Measurements from ENCODE around the gene CSTB.

Gene CSTB

GRCh38 chr21:43748622-43749021 lies 27.5 kb downstream of the CSTB start:
- FAIRE-seq: no peak

DNA sequence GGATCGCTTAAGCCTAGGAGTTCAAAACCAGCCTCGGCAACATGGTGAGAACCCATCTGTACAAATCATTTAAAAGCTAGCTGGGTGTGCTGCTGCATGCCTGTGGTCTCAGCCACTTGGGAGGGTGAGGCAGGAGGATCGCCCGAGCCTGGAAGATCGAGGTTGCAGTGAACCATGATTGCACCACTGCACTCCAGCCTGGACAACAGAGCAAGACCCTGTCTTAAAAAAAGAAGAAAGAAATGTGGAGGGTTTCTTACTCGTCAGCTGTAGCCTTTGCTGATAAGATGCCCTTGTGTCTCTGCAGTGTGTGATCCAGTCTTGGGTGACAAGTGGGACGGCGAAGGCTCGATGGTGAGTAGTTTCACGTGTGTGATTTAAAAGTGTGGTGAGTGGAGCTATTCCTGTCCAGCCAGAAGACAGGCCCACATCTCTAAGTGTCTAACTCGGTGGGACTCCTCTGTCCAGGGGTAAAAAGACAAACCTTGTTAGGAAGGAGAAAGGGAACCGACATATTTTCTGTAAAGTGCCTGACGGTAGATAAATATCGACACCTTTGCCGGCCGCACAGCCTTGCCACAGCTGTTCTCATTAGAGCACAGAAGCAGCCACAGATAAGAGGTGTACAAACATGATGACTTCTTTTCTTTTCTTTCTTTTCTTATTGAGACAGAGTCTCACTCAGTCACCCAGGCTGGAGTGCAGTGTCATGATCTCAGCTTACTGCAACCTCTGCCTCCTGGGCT lies 30.2 kb downstream of the CSTB start:
- FAIRE-seq: no peak

- no peak for FAIRE-seq
Measured at GRCh38 chr21:43744725-43745124, 31.4 kb downstream of the CSTB start.

- FAIRE-seq: no peak
Measured at GRCh38 chr21:43743947-43744346, 32.2 kb downstream of the CSTB start.

GRCh38 chr21:43741423-43742096 lies 34.5 kb downstream of the CSTB start:
- FAIRE-seq: no peak

DNA sequence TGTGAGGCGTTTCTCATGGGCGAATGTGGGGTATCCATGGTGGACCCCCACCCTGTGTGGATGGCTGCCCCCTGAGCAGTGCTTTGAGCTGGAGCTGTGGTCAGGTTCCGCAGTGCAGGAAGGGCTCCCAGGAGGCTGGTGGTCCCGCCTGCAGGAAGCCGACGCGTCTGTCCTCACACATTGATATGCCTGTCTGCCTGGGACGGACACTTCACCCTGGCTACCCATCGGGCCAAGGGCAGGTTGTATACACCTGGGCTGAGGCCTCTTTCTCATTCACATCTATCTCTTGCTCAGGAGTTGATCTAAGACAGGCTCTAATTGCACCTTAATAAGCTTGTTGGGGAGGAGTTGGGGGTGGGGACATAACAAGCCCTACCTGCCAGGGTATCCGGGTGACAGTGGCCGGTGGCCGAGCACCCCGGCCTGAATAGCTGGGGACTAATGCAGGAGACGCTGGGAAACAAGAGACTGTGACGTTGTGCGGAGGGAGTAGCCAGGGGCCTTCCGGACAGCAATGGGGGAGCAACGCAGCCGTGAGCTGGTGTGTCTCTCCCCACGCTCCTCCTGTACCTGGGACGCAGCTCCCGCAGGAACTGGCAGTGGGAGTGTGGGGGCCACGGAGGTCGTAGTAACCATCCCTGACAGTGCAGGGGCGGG lies 35.5 kb downstream of the CSTB start:
- no peak for FAIRE-seq

DNA sequence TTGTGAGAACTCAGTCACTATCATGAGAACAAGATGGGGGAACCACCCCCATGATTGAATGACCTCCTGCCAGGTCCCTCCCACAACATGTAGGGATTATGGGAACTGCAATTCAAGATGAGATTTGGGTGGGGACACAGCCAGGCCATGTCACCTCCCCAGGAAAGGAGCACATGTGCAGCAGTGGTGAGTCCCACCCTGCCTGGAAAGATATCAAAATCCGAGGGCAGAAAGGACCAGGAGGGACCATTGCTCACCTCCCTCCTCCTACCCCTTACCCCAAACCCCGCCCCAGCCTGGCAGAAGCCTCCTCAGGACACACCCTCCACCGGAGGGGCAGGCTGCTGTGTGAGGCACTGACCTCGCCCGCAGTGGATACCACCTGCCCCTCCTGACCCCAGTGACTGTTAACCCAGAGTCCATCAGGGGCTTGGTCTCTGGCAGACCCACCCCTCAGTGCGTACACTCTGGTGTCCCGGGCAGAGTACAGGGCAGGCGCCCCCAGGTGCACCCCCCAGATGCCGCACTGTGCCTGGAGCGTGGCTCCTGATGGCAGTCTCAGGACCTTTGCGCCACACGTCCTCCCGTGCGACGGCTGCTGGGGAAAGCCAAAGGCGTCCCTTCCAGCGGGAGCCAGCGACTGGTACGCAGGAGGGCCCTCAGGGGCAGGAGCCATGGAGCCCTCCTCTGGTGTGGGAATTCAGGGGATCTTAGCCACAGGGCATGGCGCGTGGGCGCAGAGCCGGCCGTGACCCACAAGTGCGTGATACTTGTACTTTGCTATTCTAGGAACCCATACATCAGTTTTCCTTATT lies 36.3 kb downstream of the CSTB start:
- FAIRE-seq: no peak

DNA sequence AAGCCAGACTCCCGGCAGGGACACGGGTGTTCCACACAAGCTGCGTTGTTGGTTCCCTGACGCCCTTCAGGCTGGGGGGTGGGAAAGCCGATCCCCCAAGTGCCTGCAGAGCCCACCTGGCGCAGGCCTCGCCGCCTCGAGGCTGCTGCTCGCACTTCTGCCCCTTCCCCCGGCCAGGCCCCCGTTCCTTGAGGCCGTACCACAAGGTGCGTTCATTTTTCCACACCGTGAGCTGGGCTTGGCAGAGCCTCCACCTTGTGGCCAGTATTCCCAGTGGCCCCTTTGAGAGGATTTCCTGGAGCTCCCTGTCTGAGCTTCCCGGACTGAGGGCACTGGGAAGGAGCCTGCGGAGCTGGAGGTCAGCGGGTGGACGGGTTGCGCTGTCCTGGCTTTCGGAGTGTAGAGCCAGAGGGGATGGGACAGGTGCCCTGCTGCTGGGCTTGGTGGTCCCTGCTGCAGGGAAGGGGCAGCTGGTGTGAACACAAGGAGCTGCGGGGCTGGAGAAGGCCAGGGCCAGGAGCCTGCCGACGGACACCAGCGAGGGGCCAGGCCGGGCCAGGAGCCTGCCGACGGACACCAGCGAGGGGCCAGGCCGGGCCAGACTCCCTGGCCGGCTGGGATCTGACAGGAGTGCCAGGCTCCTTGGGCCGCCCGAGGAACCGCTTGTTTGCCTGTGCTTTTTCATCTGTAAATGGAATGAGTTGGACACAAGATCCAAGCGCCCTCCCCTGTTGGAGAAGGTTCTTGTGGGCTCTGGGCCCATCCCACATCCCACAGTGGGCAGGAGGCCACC lies 38.8 kb downstream of the CSTB start:
- FAIRE-seq: no peak

GRCh38 chr21:43736224-43736883 lies 39.8 kb downstream of the CSTB start:
- no peak for FAIRE-seq

DNA sequence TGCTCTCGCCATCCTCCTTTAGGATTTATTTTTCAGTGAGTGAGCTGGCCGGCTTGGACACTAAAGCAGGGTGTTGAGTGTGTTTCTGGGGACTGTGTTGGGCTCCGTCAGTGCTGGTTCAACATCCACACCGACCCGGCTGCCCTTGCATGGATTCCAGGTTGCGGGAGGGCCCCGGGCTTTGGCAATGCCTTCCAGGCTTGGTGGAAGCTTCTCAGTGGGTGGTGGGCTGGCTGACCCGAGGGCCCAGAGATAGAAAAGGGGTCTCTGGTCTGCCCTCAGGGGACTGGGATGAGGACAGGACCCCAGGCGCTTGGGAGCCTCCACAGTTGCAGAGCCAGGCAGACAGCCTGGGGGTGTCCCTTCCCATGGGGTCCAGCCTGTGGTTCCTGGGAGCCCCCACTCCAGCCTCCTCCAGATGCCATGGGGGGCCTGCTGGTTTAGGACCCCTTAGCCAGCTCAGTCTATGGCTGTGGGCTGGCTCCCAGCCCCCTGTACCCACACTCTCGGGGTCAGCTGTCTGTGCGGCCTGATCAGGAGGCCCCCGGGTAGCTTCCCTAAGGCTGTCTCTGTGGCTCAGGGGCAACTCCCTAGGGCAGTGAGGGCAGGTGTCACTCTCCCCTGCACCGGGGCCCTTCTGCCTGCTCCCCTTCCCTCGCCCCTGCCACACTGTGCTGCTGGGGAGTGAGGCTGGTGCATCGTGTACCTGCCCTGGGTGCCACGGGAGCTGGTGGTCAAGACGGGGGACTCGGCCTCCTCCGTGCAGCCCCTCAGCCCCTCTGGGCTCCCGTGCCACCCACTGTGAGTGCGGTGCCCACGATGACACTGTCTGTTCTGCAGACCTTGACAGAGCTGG lies 40.6 kb downstream of the CSTB start:
- FAIRE-seq: no peak

- no peak for FAIRE-seq
Measured at GRCh38 chr21:43734928-43735229, 41.2 kb downstream of the CSTB start.

- FAIRE-seq: no peak
Measured at GRCh38 chr21:43734131-43734927, 41.8 kb downstream of the CSTB start.

- no peak for FAIRE-seq
Measured at GRCh38 chr21:43733529-43734071, 42.5 kb downstream of the CSTB start.

DNA sequence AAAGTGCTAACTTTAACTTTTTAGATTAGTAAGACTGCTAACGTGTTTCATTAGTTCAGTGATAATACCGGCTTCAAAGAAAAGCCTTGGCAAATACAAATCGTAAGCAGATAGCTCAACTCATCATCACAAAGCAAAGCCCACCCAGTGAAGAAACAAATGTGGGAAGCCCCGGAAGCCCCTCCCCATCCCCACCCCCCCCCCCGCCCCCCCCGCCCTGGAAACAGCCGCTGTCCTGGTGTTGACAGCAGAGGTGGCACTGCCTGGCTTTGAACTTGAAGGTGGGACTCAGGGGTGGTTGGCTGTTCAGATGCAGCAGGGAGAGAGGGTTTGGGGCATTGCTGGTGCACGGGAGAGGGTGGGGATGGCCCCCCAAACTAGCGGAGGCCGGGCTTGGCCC lies 43.0 kb downstream of the CSTB start:
- no peak for FAIRE-seq

DNA sequence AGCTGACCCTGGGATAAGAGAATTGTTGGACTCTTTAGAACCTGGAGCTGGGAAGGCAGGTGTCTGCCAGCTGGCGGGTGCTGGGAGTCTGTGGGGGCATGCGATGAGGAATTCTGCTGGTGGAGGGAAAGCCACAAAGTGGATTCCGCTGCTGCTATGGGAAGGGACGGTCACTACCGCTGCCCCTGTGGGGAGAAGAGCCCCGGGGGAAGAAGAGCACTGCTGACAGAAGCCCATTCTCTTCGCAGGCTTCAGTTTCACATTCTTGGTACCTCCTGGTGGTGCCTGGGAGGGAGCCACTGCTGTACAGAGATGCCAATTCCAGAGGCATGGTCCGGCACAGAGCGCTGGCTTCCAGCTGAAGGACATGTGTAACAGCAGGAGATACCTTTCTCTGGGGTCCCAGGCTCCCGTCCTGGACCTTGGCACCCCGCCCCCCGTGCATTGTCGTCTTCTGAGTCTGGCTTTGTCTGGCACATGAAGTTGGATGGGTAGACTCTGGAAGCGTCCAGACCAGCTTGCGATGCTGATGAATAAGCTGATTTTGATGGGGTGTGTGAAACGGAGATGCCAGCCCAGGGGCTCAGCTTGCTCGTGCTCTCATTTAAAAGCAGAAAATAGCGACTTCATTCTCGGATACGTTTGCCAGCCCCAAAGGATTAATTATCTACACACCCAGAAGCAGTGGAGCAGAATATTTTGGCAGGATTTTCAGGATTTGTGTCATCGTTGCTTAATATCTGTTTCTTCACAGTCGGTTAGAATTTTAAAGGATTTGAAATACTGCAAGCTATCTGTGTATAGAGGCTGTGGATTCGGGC lies 44.0 kb downstream of the CSTB start:
- FAIRE-seq: no peak

- no peak for FAIRE-seq
Measured at GRCh38 chr21:43731476-43731875, 44.6 kb downstream of the CSTB start.

DNA sequence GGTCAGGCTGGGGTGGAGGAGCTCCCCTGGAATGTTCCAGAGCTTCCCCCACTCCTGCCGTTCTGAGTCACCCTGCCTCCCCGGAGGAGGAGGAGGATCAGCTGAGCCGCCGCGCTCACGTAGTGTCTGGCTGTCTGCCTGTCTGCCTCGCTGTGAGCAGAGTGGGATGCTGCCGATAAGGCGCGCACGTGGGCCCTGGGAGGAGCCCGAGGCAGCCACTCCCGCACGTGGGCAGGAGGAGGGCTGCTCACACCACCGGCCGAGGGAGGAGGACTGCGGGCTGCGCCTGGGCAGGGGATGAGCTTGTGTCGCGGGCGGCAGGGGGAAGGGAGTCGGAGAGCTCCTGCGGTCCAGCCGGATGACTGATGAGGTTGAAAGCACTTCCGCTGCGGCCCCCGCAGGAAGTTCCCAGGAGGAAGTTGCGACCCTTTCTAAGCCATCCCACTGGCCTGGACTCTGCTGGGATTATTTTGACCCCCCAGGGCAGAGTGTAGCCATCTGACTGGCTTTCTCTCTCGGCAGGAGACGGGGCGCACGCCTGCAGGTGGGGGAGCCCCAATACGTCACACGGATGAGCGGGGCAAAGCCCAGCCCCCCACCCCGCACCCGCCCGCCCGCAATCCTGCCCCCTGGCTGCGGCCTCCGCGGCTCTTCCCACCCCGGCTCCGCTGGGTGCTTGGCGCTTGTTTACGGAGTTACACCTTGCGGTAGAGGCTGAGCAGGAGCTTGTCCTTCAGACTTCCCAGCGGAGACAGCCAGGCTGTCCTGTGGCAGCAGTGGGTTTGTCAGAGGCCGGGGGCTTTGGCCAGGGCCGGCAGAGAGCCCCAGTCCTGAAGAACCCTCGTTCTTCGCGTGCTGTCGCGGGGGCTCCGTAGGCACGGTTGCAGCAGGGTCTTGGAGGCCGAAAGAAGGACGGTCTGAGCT lies 47.4 kb downstream of the CSTB start:
- peak; percentile 18 for FAIRE-seq

DNA sequence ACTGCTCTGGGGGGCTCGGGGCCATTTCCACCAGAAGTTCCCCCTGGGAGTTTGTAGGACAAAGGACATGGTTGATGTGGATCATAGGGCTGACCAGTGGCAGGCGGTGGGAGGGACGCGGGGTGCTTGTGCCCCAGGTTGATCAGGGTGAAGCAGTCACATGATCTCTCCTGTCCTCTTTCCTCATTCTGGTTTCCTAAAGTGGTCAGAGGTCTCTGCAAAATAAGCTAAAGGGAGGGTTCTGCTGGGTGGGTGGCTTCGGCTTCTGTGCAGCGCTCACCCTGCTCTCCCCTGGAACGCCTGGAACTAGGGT lies 48.0 kb downstream of the CSTB start:
- FAIRE-seq: no peak

Measured in endometrium (tissue), 2 donors.